HepG2 (cell line): Measurements from ENCODE around the gene HAUS1. TPM values are rescaled to one million over a fixed set of nuclear protein-coding genes. Genes with fewer than 3 reads are reported as not detected.

ENCODE experiments used
- ATAC-seq: fragments of 200-7000 bp; cut with Tn5 transposase; 3 replicates; pipeline ENCODE4 v1.9.1; 2020; ENCODE audit warnings: mild to moderate bottlenecking, moderate library complexity
- BruUV-seq: library from RNA; stranded (reverse); fragments of 400-500 nt; replicated peaks from 2 replicates; lab custom pipeline; 2021; lab: Mats Ljungman, UMichigan
- CTCF ChIA-PET: fragments of 300-600 bp; formaldehyde crosslinking; extraction: SDS; loops from one replicate; lab custom pipeline; 2021; ENCODE audit warnings: low total read pairs, inconsistent platforms, low intra/inter-chr PET ratio; lab: Yijun Ruan, JAX
- POLR2A ChIA-PET: fragments of 350-600 bp; sonication (Branson Sonifier 250); formaldehyde crosslinking; loops from one replicate; lab custom pipeline; 2020; ENCODE audit warnings: antibody characterized with exemption, inconsistent platforms; lab: Yijun Ruan, JAX
- DNase-seq: peaks from one replicate; pipeline ENCODE4 v3.0.0-alpha.2; 2015; ENCODE audit warnings: low spot score
- FAIRE-seq: peaks from 3 replicates; lab custom pipeline; 2011; peaks lifted over from hg19 to GRCh38; lab: Jason Lieb, UNC
- H2AFZ ChIP-seq: one replicate; pipeline ENCODE4 v1.6.1; 2011; ENCODE audit warnings: low read length, inconsistent platforms
- H3K27ac ChIP-seq: fragments of 300-600 bp; 3 replicates; pipeline ENCODE4 v1.8.0; 2011; ENCODE audit warnings: mixed run types, mild to moderate bottlenecking, mixed read lengths, low read length, inconsistent platforms; ENCODE audit not compliant: insufficient read depth; ENCODE audit errors: extremely low read length
- H3K27me3 ChIP-seq, 2 experiments: fragments of 200-600 bp in 1 of 2; 2 replicates in 1 of 2; 3 replicates in 1 of 2; pipeline versions ENCODE4 v1.6.0 to v1.8.0; 2011; ENCODE audit warnings: low read length in 2 of 2, mild to moderate bottlenecking in 2 of 2, moderate library complexity in 2 of 2, inconsistent platforms in 1 of 2; ENCODE audit not compliant: insufficient read depth in 2 of 2, control insufficient read depth in 1 of 2
- H3K36me3 ChIP-seq, 2 experiments: fragments of 200-600 bp in 1 of 2; replicated peaks in 1 of 2; 2 replicates in 1 of 2; 3 replicates in 1 of 2; pipeline versions ENCODE4 v1.5.1 to v1.8.0; 2011; ENCODE audit warnings: low read length in 2 of 2, inconsistent platforms in 1 of 2; ENCODE audit not compliant: insufficient read depth in 2 of 2, control insufficient read depth in 1 of 2
- H3K4me1 ChIP-seq: 2 replicates; pipeline ENCODE4 v1.5.1; 2012; ENCODE audit warnings: low read length, inconsistent platforms; ENCODE audit not compliant: insufficient read depth
- H3K4me2 ChIP-seq: 2 replicates; pipeline ENCODE4 v1.6.0; 2011; ENCODE audit warnings: low read depth, low read length, inconsistent platforms
- H3K4me3 ChIP-seq, 3 experiments: fragments of 200-600 bp in 1 of 3; sonication (generic), shearing (Covaris generic) in 1 of 3; replicated peaks in 1 of 3; 2 replicates each; pipeline ENCODE4 v1.5.1; 2011 to 2016; ENCODE audit warnings: low read length in 3 of 3, inconsistent platforms in 2 of 3, low read depth in 2 of 3, mild to moderate bottlenecking in 2 of 3, control low read depth in 1 of 3, mixed read lengths in 1 of 3; ENCODE audit not compliant: insufficient read depth in 1 of 3
- H3K79me2 ChIP-seq: one replicate; pipeline ENCODE4 v1.6.1; 2011; ENCODE audit warnings: low read length, inconsistent platforms; ENCODE audit not compliant: insufficient read depth
- H3K9ac ChIP-seq: 2 replicates; pipeline ENCODE4 v1.6.0; 2011; ENCODE audit warnings: mild to moderate bottlenecking, low read depth, low read length, inconsistent platforms; ENCODE audit not compliant: insufficient read depth
- H3K9me3 ChIP-seq: 2 replicates; pipeline ENCODE4 v1.5.1; 2012; ENCODE audit warnings: mild to moderate bottlenecking, low read length
- H4K20me1 ChIP-seq: 2 replicates; pipeline ENCODE4 v1.6.0; 2011; ENCODE audit warnings: inconsistent platforms, mild to moderate bottlenecking, low read length, moderate library complexity; ENCODE audit not compliant: insufficient read depth
- BRD4 ChIP-seq: sonication (generic); formaldehyde crosslinking; IDR thresholded peaks from 2 replicates; pipeline ENCODE4 v1.4.0; 2020; ENCODE audit warnings: missing genetic modification reagents
- HMG20B ChIP-seq: conservative IDR thresholded peaks from 2 replicates; pipeline ENCODE4 v1.6.1; 2016; ENCODE audit warnings: missing genetic modification reagents, missing compliant biosample characterization
- NFIB ChIP-seq: sonication (generic); formaldehyde crosslinking; IDR thresholded peaks from 2 replicates; pipeline ENCODE4 v1.9.0; 2021; ENCODE audit warnings: missing genetic modification reagents, mild to moderate bottlenecking, borderline replicate concordance
- NR1H2 ChIP-seq: sonication (generic); formaldehyde crosslinking; IDR thresholded peaks from 2 replicates; pipeline ENCODE4 v1.8.1; 2022; ENCODE audit warnings: low read depth, missing genetic modification reagents, borderline replicate concordance
- PRMT3 ChIP-seq: sonication (generic); formaldehyde crosslinking; IDR thresholded peaks from 2 replicates; pipeline ENCODE4 v1.8.1; 2022; ENCODE audit warnings: low read depth, mild to moderate bottlenecking, moderate library complexity, missing genetic modification reagents, borderline replicate concordance
- REL ChIP-seq: sonication (generic); formaldehyde crosslinking; conservative IDR thresholded peaks from 2 replicates; pipeline ENCODE4 v1.8.0; 2022; ENCODE audit warnings: mild to moderate bottlenecking, missing genetic modification reagents, moderate library complexity
- SRSF9 ChIP-seq: fragments of 200-400 bp; formaldehyde crosslinking; IDR thresholded peaks from 2 replicates; pipeline ENCODE4 v1.6.1; 2018; ENCODE audit warnings: borderline replicate concordance, mild to moderate bottlenecking, low read depth, low read length; ENCODE audit not compliant: insufficient read depth, poor library complexity, severe bottlenecking
- ZNF230 ChIP-seq: sonication (generic); formaldehyde crosslinking; IDR thresholded peaks from 2 replicates; pipeline ENCODE4 v1.4.0; 2020; ENCODE audit warnings: mild to moderate bottlenecking, missing genetic modification reagents
- ZNF431 ChIP-seq: sonication (generic); formaldehyde crosslinking; IDR thresholded peaks from 2 replicates; pipeline ENCODE4 v1.9.0; 2022; ENCODE audit warnings: missing genetic modification reagents, low read depth, mild to moderate bottlenecking, borderline replicate concordance
- ZNF674 ChIP-seq: sonication (generic); formaldehyde crosslinking; IDR thresholded peaks from 2 replicates; pipeline ENCODE4 v1.5.0; 2020; ENCODE audit warnings: low read depth, mild to moderate bottlenecking, missing genetic modification reagents
- ZNF761 ChIP-seq: sonication (generic); formaldehyde crosslinking; conservative IDR thresholded peaks from 2 replicates; pipeline ENCODE4 v1.4.0; 2020; ENCODE audit warnings: mild to moderate bottlenecking, missing genetic modification reagents
- ZNF766 ChIP-seq: sonication (generic); formaldehyde crosslinking; IDR thresholded peaks from 2 replicates; pipeline ENCODE4 v1.5.0; 2020; ENCODE audit warnings: missing genetic modification reagents, borderline replicate concordance
- in situ Hi-C: cut with HindIII; loops from 2 replicates; pipeline ENCODE4 v1.10.0; 2017; ENCODE audit warnings: low pct_unique_long_range_greater_than_20kb; ENCODE audit not compliant: extremely low pct_ligation_motif_present
- intact Hi-C: fragments of 100-400 bp; cut with micrococcal nuclease; formaldehyde crosslinking; loops from one replicate; pipeline ENCODE4 v1.10.0; 2022; ENCODE audit not compliant: unreplicated experiment
- polyA plus RNA-seq, 8 experiments: library from polyadenylated mRNA; depleted of rRNA in 3 of 8; stranded (reverse) in 7 of 8; unstranded in 1 of 8; fragments of >200 nt; fragmentation: Illumina TruSeq in 4 of 8; extraction: Trizol in 4 of 8; gene quantifications; 2 replicates each; pipeline versions ENCODE4 v1.2.1 to v1.2.3, GENCODE V29; 2011 to 2016; ENCODE audit warnings: low read depth in 4 of 8, missing spikeins in 1 of 8, mixed read lengths in 1 of 8; ENCODE audit not compliant: insufficient read depth in 1 of 8
- total RNA-seq, 5 experiments: library from RNA; depleted of rRNA; stranded (reverse); fragments of >200 nt; fragmentation: Illumina TruSeq; extraction: Trizol; gene quantifications; 2 replicates each; pipeline ENCODE4 v1.2.3, GENCODE V29; 2016; ENCODE audit warnings: low read depth in 1 of 5
- TF ChIP-seq, protein P1 (sequence below): IDR thresholded peaks from 2 replicates; pipeline ENCODE4 v1.6.1; 2012; ENCODE audit warnings: low read depth, low read length, improper control_type of control experiment
- TF ChIP-seq, protein P2 (sequence below): sonication (generic); formaldehyde crosslinking; IDR thresholded peaks from 2 replicates; pipeline ENCODE4 v1.5.0; 2020; ENCODE audit warnings: mild to moderate bottlenecking, missing genetic modification reagents
- TF ChIP-seq, protein P3 (sequence below): sonication (generic); formaldehyde crosslinking; IDR thresholded peaks from 2 replicates; pipeline ENCODE4 v1.4.0; 2020; ENCODE audit warnings: mild to moderate bottlenecking, missing genetic modification reagents

The HAUS1 gene
- total and polyA plus RNA-seq, 2 of the 13 experiments (the other 11 are each of a cell fraction or from before 2014, with no cell fraction given), result 20.6 to 59.2 TPM

DNA sequence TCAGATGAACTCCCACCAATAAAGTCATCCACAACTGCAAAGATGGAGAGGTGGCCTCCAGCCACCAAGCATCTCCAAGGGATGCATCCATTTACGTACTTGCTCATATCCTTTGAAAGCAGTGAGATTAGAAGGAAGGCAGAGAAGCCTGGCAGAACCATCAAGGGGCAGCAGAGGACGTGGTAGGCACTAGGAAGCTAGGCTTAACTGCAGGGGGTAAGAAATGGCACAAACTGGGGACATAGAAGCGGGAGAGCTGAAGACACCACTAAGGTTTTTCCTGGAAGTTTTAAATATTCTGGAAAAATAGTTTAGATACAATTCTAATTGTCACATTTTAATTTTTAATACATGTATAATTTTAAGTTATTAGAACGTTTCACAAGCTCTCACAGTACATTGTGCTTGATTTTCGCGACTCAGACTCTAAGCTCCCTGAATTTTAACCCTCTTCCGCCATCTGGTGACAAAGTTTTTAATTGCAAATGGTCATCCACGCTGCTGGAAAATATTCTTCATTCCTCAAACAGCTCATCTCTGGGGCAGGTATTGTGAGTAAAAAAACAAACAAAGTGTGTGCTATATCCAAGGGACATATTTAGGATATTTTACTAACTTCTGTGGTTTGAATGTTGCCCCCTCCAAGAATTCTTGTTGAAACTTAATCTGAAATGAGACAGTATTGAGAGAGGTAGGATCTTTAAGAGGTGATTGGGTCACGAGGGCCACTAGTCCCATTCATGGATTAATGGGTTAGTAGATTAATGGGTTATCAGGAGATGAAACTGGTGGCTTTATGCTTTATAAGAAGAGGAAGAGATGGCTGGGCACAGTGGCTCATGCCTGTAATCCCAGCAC is 30.5 kb upstream of the HAUS1 start (continued):
- TF ChIP-seq, protein P1, sequence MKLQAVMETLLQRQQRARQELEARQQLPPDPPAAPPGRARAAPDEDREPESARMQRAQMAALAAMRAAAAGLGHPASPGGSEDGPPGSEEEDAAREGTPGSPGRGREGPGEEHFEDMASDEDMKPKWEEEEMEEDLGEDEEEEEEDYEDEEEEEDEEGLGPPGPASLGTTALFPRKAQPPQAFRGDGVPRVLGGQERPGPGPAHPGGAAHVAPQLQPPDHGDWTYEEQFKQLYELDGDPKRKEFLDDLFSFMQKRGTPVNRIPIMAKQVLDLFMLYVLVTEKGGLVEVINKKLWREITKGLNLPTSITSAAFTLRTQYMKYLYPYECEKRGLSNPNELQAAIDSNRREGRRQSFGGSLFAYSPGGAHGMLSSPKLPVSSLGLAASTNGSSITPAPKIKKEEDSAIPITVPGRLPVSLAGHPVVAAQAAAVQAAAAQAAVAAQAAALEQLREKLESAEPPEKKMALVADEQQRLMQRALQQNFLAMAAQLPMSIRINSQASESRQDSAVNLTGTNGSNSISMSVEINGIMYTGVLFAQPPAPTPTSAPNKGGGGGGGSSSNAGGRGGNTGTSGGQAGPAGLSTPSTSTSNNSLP, result 0 out of 2 replicates have a peak, but pooled peaks have one; percentile 25

DNA sequence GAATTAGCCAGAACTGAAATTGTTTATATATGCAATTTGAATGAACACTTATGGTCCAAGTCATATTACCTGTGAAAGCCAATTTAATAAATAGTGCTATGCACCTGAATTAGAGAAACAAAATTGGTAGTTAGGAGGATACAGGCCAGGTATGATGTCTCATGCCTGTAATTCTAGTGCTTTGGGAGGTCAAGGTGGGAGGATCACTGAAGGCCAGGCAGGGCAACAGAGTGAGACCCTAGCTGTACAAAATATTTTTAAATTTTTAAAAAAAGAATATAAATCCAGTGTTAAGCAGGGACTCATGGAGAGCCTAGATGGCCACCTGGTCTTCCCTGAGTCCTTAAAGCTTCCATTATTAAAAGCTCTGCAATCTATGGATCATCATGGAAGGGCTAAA is 24.8 kb upstream of the HAUS1 start:
- FAIRE-seq (no peak), DNase-seq (no peak), ATAC-seq (no peak)
- intact Hi-C loops (loop anchor here (10.0 kb wide), 1 partner anchor 145 kb away; no protein-coding TSS in a partner anchor), in situ Hi-C loops (loop anchor here (10.0 kb wide), 1 partner anchor 385 kb away; no protein-coding TSS in a partner anchor)
- CTCF ChIA-PET, result no interaction called here
- no peak overlapping the region for H3K4me3 ChIP-seq
- no peaks in the 10 kb centered on the region for H3K27me3 ChIP-seq
- peaks cover 6 to 33% of the 10 kb centered on the region in 2 experiments for H3K36me3 ChIP-seq
- no peak overlapping the region for H3K9ac ChIP-seq
- H3K79me2 ChIP-seq, result no peaks in the 10 kb centered on the region
- TSS peak; percentile 21 for BruUV-seq
- no peaks in the 10 kb centered on the region for H3K9me3 ChIP-seq
- POLR2A ChIA-PET, result no interaction called here
- H3K4me2 ChIP-seq, result no peak overlapping the region
- no peaks in the 10 kb centered on the region for H3K4me1 ChIP-seq
- H2AFZ ChIP-seq, result no peak overlapping the region
- no peaks in the 10 kb centered on the region for H4K20me1 ChIP-seq
- H3K27ac ChIP-seq, result no peak overlapping the region
- TF ChIP-seq BRD4 (CRISPR knock-in tag) (no peak), HMG20B (CRISPR knock-in tag) (no peak), NFIB (CRISPR knock-in tag) (no peak), ZNF761 (no peak), SRSF9 (no peak), ZNF431 (CRISPR knock-in tag) (no peak), ZNF230 (CRISPR knock-in tag) (no peak), ZNF674 (CRISPR knock-in tag) (no peak), ZNF766 (CRISPR knock-in tag) (no peak), NR1H2 (no peak), REL (CRISPR knock-in tag) (no peak), PRMT3 (no peak)
- TF ChIP-seq, protein P2, sequence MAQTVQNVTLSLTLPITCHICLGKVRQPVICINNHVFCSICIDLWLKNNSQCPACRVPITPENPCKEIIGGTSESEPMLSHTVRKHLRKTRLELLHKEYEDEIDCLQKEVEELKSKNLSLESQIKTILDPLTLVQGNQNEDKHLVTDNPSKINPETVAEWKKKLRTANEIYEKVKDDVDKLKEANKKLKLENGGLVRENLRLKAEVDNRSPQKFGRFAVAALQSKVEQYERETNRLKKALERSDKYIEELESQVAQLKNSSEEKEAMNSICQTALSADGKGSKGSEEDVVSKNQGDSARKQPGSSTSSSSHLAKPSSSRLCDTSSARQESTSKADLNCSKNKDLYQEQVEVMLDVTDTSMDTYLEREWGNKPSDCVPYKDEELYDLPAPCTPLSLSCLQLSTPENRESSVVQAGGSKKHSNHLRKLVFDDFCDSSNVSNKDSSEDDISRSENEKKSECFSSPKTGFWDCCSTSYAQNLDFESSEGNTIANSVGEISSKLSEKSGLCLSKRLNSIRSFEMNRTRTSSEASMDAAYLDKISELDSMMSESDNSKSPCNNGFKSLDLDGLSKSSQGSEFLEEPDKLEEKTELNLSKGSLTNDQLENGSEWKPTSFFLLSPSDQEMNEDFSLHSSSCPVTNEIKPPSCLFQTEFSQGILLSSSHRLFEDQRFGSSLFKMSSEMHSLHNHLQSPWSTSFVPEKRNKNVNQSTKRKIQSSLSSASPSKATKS, result no peak
- TF ChIP-seq, protein P3, sequence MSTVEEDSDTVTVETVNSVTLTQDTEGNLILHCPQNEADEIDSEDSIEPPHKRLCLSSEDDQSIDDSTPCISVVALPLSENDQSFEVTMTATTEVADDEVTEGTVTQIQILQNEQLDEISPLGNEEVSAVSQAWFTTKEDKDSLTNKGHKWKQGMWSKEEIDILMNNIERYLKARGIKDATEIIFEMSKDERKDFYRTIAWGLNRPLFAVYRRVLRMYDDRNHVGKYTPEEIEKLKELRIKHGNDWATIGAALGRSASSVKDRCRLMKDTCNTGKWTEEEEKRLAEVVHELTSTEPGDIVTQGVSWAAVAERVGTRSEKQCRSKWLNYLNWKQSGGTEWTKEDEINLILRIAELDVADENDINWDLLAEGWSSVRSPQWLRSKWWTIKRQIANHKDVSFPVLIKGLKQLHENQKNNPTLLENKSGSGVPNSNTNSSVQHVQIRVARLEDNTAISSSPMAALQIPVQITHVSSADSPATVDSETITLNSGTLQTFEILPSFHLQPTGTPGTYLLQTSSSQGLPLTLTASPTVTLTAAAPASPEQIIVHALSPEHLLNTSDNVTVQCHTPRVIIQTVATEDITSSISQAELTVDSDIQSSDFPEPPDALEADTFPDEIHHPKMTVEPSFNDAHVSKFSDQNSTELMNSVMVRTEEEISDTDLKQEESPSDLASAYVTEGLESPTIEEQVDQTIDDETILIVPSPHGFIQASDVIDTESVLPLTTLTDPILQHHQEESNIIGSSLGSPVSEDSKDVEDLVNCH (CRISPR knock-in tag), result no peak
